Measurements from ENCODE around the gene SYNRG. TPM values are rescaled to one million over a fixed set of nuclear protein-coding genes. Genes with fewer than 3 reads are reported as not detected.

SYNRG gene
- total and polyA plus RNA-seq, 2 of the 13 experiments (the other 11 are each of a cell fraction or from before 2014, with no cell fraction given) = 7.3 to 8.7 TPM

DNA sequence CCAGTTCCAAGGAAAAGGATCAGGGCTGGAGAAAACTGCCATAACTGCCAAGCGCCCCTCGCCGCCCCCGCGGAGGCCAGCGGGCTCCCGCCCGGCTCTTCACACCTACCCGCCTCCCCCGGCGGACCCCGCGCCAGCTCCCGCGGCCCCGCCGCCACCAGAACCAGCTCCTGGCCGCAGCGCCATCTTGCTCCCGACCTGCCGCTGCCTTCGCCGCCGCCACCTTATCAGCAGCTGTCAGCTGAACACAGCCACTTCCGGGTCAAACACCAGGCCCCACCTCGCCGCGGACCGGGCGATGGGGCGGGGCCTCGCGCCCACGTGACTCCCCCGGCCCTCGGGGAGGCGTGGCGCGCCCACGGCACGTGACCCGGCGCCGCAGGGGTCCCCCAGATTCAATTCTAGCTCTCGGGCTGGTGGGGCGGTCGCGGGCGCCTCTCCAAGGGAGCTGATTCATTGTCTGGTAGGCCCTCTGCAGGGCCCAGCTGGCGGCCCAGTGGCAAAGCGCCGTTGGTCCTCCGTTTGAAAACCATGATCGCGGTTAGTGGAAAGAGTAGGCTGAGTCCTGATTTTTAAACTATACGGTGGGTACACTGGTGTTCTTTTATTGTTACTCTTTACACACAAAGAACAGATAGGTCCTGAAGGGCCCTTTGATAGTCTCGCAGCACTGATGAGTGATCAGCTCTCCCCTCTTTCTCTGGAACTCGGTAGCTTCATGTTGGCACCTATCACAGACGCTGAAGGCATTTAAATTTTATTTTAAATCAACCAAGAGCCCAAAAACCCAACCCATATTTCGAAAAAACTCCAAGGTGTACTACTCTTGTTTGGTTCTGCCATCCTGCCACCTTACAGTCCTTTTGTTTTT, at the start of gene SYNRG (continued):
- TF ChIP-seq, protein P1, sequence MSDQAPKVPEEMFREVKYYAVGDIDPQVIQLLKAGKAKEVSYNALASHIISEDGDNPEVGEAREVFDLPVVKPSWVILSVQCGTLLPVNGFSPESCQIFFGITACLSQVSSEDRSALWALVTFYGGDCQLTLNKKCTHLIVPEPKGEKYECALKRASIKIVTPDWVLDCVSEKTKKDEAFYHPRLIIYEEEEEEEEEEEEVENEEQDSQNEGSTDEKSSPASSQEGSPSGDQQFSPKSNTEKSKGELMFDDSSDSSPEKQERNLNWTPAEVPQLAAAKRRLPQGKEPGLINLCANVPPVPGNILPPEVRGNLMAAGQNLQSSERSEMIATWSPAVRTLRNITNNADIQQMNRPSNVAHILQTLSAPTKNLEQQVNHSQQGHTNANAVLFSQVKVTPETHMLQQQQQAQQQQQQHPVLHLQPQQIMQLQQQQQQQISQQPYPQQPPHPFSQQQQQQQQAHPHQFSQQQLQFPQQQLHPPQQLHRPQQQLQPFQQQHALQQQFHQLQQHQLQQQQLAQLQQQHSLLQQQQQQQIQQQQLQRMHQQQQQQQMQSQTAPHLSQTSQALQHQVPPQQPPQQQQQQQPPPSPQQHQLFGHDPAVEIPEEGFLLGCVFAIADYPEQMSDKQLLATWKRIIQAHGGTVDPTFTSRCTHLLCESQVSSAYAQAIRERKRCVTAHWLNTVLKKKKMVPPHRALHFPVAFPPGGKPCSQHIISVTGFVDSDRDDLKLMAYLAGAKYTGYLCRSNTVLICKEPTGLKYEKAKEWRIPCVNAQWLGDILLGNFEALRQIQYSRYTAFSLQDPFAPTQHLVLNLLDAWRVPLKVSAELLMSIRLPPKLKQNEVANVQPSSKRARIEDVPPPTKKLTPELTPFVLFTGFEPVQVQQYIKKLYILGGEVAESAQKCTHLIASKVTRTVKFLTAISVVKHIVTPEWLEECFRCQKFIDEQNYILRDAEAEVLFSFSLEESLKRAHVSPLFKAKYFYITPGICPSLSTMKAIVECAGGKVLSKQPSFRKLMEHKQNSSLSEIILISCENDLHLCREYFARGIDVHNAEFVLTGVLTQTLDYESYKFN (CRISPR knock-in tag; conservative IDR thresholded peaks at IDR 0.05) = peak; percentile 66
- TF ChIP-seq, protein P2, sequence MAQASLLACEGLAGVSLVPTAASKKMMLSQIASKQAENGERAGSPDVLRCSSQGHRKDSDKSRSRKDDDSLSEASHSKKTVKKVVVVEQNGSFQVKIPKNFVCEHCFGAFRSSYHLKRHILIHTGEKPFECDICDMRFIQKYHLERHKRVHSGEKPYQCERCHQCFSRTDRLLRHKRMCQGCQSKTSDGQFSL (CRISPR knock-in tag; IDR thresholded peaks at IDR 0.05) = 0 out of 2 replicates have a peak, but pooled peaks have one; percentile 13
- TF ChIP-seq, protein P3, sequence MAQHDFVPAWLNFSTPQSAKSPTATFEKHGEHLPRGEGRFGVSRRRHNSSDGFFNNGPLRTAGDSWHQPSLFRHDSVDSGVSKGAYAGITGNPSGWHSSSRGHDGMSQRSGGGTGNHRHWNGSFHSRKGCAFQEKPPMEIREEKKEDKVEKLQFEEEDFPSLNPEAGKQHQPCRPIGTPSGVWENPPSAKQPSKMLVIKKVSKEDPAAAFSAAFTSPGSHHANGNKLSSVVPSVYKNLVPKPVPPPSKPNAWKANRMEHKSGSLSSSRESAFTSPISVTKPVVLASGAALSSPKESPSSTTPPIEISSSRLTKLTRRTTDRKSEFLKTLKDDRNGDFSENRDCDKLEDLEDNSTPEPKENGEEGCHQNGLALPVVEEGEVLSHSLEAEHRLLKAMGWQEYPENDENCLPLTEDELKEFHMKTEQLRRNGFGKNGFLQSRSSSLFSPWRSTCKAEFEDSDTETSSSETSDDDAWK (CRISPR knock-in tag; IDR thresholded peaks at IDR 0.05) = no peak
- no peak; the same call in 1 of the 2 replicates for TF ChIP-seq ZNF850 (CRISPR knock-in tag; conservative IDR thresholded peaks at IDR 0.05)
- TF ChIP-seq MTF2 (CRISPR knock-in tag; IDR thresholded peaks at IDR 0.05; ENCODE audit: borderline replicate concordance) = no peak
- peak; percentile 79; the same call in 1 of the 2 replicates for TF ChIP-seq FOXK1 (CRISPR knock-in tag; IDR thresholded peaks at IDR 0.05; ENCODE audit: borderline replicate concordance, low read depth)
- TF ChIP-seq, protein P4, sequence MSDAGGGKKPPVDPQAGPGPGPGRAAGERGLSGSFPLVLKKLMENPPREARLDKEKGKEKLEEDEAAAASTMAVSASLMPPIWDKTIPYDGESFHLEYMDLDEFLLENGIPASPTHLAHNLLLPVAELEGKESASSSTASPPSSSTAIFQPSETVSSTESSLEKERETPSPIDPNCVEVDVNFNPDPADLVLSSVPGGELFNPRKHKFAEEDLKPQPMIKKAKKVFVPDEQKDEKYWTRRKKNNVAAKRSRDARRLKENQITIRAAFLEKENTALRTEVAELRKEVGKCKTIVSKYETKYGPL (CRISPR knock-in tag; IDR thresholded peaks at IDR 0.05) = no peak
- no peak for TF ChIP-seq NFIC (IDR thresholded peaks at IDR 0.05; ENCODE audit: low read length)
- TF ChIP-seq ZFP90 (CRISPR knock-in tag; IDR thresholded peaks at IDR 0.05; ENCODE audit: borderline replicate concordance) = no peak; the same call in 1 of the 2 replicates
- TF ChIP-seq, protein P5, sequence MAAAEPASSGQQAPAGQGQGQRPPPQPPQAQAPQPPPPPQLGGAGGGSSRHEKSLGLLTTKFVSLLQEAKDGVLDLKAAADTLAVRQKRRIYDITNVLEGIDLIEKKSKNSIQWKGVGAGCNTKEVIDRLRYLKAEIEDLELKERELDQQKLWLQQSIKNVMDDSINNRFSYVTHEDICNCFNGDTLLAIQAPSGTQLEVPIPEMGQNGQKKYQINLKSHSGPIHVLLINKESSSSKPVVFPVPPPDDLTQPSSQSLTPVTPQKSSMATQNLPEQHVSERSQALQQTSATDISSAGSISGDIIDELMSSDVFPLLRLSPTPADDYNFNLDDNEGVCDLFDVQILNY (CRISPR knock-in tag; conservative IDR thresholded peaks at IDR 0.05) = peak; percentile 56; the same call in 1 of the 2 replicates
- no peak for TF ChIP-seq ZNF557 (CRISPR knock-in tag; IDR thresholded peaks at IDR 0.05)
- no peak for TF ChIP-seq PCBP2 (optimal IDR thresholded peaks at IDR 0.05; ENCODE audit: low read depth, low read length, poor library complexity, severe bottlenecking)
- peak; percentile 88 for TF ChIP-seq ELF3 (CRISPR knock-in tag; IDR thresholded peaks at IDR 0.05)
- no peak for TF ChIP-seq ZNF788 (CRISPR knock-in tag; IDR thresholded peaks at IDR 0.05; ENCODE audit: borderline replicate concordance)
- TF ChIP-seq ZNF547 (CRISPR knock-in tag; IDR thresholded peaks at IDR 0.05) = peak; percentile 40; the same call in 1 of the 2 replicates
- TF ChIP-seq, protein P6, sequence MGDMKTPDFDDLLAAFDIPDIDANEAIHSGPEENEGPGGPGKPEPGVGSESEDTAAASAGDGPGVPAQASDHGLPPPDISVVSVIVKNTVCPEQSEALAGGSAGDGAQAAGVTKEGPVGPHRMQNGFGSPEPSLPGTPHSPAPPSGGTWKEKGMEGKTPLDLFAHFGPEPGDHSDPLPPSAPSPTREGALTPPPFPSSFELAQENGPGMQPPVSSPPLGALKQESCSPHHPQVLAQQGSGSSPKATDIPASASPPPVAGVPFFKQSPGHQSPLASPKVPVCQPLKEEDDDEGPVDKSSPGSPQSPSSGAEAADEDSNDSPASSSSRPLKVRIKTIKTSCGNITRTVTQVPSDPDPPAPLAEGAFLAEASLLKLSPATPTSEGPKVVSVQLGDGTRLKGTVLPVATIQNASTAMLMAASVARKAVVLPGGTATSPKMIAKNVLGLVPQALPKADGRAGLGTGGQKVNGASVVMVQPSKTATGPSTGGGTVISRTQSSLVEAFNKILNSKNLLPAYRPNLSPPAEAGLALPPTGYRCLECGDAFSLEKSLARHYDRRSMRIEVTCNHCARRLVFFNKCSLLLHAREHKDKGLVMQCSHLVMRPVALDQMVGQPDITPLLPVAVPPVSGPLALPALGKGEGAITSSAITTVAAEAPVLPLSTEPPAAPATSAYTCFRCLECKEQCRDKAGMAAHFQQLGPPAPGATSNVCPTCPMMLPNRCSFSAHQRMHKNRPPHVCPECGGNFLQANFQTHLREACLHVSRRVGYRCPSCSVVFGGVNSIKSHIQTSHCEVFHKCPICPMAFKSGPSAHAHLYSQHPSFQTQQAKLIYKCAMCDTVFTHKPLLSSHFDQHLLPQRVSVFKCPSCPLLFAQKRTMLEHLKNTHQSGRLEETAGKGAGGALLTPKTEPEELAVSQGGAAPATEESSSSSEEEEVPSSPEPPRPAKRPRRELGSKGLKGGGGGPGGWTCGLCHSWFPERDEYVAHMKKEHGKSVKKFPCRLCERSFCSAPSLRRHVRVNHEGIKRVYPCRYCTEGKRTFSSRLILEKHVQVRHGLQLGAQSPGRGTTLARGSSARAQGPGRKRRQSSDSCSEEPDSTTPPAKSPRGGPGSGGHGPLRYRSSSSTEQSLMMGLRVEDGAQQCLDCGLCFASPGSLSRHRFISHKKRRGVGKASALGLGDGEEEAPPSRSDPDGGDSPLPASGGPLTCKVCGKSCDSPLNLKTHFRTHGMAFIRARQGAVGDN (CRISPR knock-in tag; IDR thresholded peaks at IDR 0.05) = peak; percentile 93
- TF ChIP-seq NFYC (CRISPR knock-in tag; IDR thresholded peaks at IDR 0.05) = no peak

Data from HepG2 (cell line).